Stimulated activated CD8-positive, alpha-beta memory T cell treated with anti-CD3 and anti-CD28 coated beads, Interleukin-12 subunit alpha, Interleukin-12 subunit beta, amount 100 ng/mL, for 1 hour (primary cell): ENCODE data around the gene CLCN7.

Source experiments
- DNase-seq: peaks from one replicate; pipeline ENCODE4 v3.0.0-alpha.2; 2020; ENCODE audit warnings: low read depth

Gene CLCN7

DNA sequence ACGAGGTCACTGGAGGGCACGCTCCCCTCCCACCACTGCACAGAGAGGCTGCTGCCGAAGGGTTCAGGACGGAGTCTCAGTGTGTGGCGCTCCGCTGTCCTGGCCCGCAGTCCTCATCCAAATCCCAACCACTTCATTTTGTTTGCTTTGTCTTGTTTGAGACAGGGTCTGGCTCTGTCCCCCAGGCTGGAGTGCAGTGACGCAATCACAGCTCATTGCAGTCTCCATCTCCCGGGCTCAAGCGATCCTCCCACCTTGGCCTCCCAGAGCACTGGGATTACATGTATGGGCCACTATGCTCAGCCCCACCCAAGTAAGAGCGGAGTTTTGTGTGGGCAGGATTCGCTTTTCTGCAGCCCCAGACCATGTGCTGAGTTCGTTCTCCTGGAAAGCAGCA lies 73.1 kb downstream of the CLCN7 start:
- DNase-seq, result no peak

- DNase-seq, result no peak
Observed at GRCh38 chr16:1401061-1401757, 73.6 kb downstream of the CLCN7 start.

DNA sequence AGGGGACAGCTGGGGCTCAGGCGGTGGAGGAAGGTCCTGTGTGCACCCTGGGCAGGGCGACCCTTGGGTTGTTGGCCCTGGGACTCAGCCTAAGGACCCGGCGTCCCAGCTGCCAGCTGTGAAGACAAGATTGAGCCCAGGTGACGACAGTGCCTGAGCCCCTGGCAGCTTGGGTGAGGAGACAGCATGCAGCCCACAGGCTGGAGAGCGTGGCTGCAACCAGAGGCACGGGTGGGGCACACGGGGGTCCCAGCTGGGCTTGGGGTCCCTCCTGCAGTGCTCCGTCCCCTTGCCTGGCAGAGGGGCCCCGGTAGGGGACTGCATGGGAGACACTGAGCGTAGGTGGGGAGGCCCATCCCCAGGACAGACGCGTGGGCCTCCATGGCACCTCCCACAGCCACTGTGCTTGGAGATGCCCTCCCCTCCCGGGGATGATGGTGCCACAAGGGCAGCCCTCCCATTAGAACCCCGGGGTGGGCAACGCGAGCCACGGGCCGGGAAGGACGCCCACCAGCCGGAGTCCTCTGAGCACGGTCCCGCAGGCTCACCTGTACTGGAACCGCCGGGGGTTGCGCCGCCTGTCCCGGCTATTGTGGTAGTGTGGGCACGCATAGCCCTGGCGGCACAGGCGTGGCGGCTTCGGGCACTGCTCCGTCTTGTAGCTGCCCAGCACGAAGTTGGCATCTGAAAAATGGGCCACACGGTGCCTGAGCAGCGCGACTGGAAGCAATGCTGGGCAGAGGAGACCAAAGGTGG lies 75.8 kb downstream of the CLCN7 start:
- no peak for DNase-seq

DNA sequence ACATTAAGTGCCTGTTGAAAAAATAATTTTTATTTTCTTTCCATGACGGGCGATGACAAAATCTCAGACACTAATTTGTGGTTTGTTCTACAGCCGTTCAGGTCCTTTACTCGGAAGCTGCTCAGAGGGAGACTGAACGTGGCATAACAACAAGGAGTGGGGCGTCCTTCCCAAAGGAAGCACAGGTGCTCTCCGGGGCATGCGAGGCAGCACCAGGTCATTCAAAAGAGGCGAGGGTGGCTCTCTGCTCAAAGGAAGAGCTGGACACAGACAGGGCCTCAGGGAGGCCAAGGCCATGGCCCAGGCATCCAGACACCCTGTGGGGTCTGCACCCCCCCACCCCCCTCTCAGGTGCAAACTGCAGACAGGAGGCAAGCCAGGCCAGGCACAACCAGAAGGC lies 76.5 kb downstream of the CLCN7 start:
- no peak for DNase-seq

DNA sequence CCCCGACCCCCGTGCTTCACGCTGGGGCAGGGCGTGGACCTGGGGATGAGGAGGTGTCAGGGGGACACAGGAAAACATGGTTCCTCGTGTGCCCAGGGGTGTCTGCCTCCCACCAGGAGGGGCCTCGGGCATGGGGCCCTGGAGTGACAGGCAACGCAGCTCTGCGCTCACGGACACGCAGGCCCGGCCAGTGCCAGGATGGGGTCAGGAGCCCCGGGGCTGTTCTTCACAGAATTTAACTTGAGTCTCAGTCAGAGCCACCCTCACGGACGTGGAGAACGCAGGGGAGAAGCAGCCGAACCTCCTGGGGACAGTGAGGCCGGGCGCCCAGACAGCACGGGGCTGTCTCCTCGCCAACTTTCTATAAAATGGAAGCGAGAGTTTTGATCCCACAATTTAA lies 77.0 kb downstream of the CLCN7 start:
- DNase-seq, result no peak

GRCh38 chr16:1395444-1396031 lies 79.3 kb downstream of the CLCN7 start:
- no peak for DNase-seq
